Muscle of arm (tissue), 12 donors: ENCODE measurements around the gene ZMYND19. TPM values are rescaled to one million over a fixed set of nuclear protein-coding genes. Genes with fewer than 3 reads are reported as not detected.
"Not testable (repeated sequence)": the region's sequence is repeated elsewhere in the genome, so short reads cannot be mapped to it uniquely, and the experiment has no call there.

ENCODE experiments used
- DNase-seq: peaks from one replicate; pipeline ENCODE4 v3.0.0-alpha.2; 2013
- polyA plus RNA-seq, 12 donors: library from polyadenylated mRNA; unstranded; fragments of 120-200 nt; gene quantifications; one replicate each; pipeline ENCODE4 v1.2.1, GENCODE V29; 2013; ENCODE audit not compliant: insufficient read length in 12 of 12

ZMYND19 gene
- polyA plus RNA-seq, 12 donors: 13.0 to 23.9 (median 17.6) TPM; not detected in 1

GRCh38 chr9:137534256-137535119, 55.8 kb downstream of the ZMYND19 start:
- no peak for DNase-seq

GRCh38 chr9:137532891-137533468, 57.3 kb downstream of the ZMYND19 start:
- not testable (repeated sequence) for DNase-seq

Other genes with a start within 250 kb of the ZMYND19 start
- 10 to 100 TPM in 8 of 12 donors, 1 to 10 TPM in 3, not detected in 1; 6.7 to 21.6 (median 11.6) TPM for gene EXD3, start 167.3 kb downstream of the ZMYND19 start, polyA plus RNA-seq
- gene NOXA1, start 167.1 kb downstream of the ZMYND19 start, polyA plus RNA-seq: 1 to 10 TPM in 10 of 12 donors, not detected in 2; 1.4 to 3.1 (median 2.4) TPM
- 1 to 10 TPM in 1 of 12 donors, under 1 TPM in 10, not detected in 1; 0.11 to 6.2 (median 0.34) TPM for gene ENTPD8, start 149.2 kb downstream of the ZMYND19 start, polyA plus RNA-seq
- gene NSMF, start 131.2 kb downstream of the ZMYND19 start, polyA plus RNA-seq: 10 to 100 TPM in 11 of 12 donors, not detected in 1; 13.4 to 40.8 (median 17.9) TPM
- gene PNPLA7, start 40.1 kb downstream of the ZMYND19 start, polyA plus RNA-seq: 1 to 10 TPM in 11 of 12 donors, not detected in 1; 1.3 to 4.6 (median 2.9) TPM
- gene MRPL41, start 38.6 kb downstream of the ZMYND19 start, polyA plus RNA-seq: 10 to 100 TPM in 11 of 12 donors, not detected in 1; 15.2 to 30.8 (median 18.1) TPM
- gene DPH7, start 11.6 kb downstream of the ZMYND19 start, polyA plus RNA-seq: 10 to 100 TPM in 11 of 12 donors, not detected in 1; 19.6 to 38.7 (median 28.8) TPM
- 10 to 100 TPM in 11 of 12 donors, not detected in 1; 18.7 to 71.0 (median 33.4) TPM for gene ARRDC1, start 15.2 kb upstream of the ZMYND19 start, polyA plus RNA-seq
- gene EHMT1, start 28.5 kb upstream of the ZMYND19 start, polyA plus RNA-seq: 10 to 100 TPM in 11 of 12 donors, not detected in 1; 36.6 to 71.7 (median 43.4) TPM